GM19238 (cell line): Measurements from ENCODE around the gene MYADML2.

ENCODE experiments used
- DNase-seq: peaks from one replicate; pipeline ENCODE4 v3.0.0; 2011; ENCODE audit warnings: low spot score; ENCODE audit not compliant: insufficient read length

Gene MYADML2

GRCh38 chr17:81940538-81941483 is 6.2 kb downstream of the MYADML2 start:
- DNase-seq: no peak

- no peak for DNase-seq
Measured at GRCh38 chr17:81939881-81940385, 7.1 kb downstream of the MYADML2 start.

- no peak for DNase-seq
Measured at GRCh38 chr17:81939218-81939617, 7.8 kb downstream of the MYADML2 start.

- no peak for DNase-seq
Measured at GRCh38 chr17:81935709-81936084, 11.3 kb downstream of the MYADML2 start.

GRCh38 chr17:81934850-81935708 is 12.0 kb downstream of the MYADML2 start:
- DNase-seq: no peak

- DNase-seq: no peak
Measured at GRCh38 chr17:81934098-81934757, 12.8 kb downstream of the MYADML2 start.

GRCh38 chr17:81933178-81933699 is 13.8 kb downstream of the MYADML2 start:
- no peak for DNase-seq

- DNase-seq: no peak
Measured at GRCh38 chr17:81932333-81932983, 14.6 kb downstream of the MYADML2 start.

- no peak for DNase-seq
Measured at GRCh38 chr17:81931557-81932332, 15.3 kb downstream of the MYADML2 start.

GRCh38 chr17:81931189-81931556 is 15.9 kb downstream of the MYADML2 start:
- no peak for DNase-seq

GRCh38 chr17:81930142-81931125 is 16.6 kb downstream of the MYADML2 start:
- DNase-seq: no peak

- DNase-seq: no peak
Measured at GRCh38 chr17:81929253-81930141, 17.5 kb downstream of the MYADML2 start.

GRCh38 chr17:81928544-81929252 is 18.3 kb downstream of the MYADML2 start:
- no peak for DNase-seq

- DNase-seq: peak; percentile 100
Measured at GRCh38 chr17:81927653-81928543, 19.1 kb downstream of the MYADML2 start, which contains the start of gene MAFG. MAFG (minus strand) TSS chr17:81927735; CDS start chr17:81923185, 4,550 bp downstream.

GRCh38 chr17:81927152-81927652 is 19.8 kb downstream of the MYADML2 start:
- DNase-seq: peak; percentile 42
